MCF 10A (cell line): Measurements from ENCODE around the gene TCERG1L. TPM values are rescaled to one million over a fixed set of nuclear protein-coding genes. Genes with fewer than 3 reads are reported as not detected.

ENCODE experiments used
- BruUV-seq: library from RNA; stranded (reverse); fragments of 400-500 nt; replicated peaks from 2 replicates; lab custom pipeline; 2021; lab: Mats Ljungman, UMichigan
- CTCF ChIA-PET: fragments of 300-600 bp; sonication (Branson Sonifier 250); formaldehyde crosslinking; extraction: SDS; loops from one replicate; lab custom pipeline; 2021; ENCODE audit warnings: antibody characterized with exemption, inconsistent platforms; lab: Yijun Ruan, JAX
- POLR2A ChIA-PET: fragments of 300-600, 350-650 bp; sonication (Branson Sonifier 250); formaldehyde crosslinking; extraction: SDS; loops from one replicate; lab custom pipeline; 2020; ENCODE audit warnings: antibody characterized with exemption, inconsistent platforms; lab: Yijun Ruan, JAX
- DNase-seq: peaks from one replicate; pipeline ENCODE4 v3.0.0-alpha.2; 2018; ENCODE audit not compliant: unreplicated experiment
- H3K27ac Mint-ChIP-seq: one replicate; pipeline ENCODE4 v1.8.0; 2022; ENCODE audit warnings: mild to moderate bottlenecking, low read depth, mixed read lengths; ENCODE audit not compliant: unreplicated experiment
- H3K27me3 Mint-ChIP-seq: one replicate; pipeline ENCODE4 v1.8.0; 2022; ENCODE audit warnings: mixed read lengths; ENCODE audit not compliant: insufficient read depth, unreplicated experiment
- H3K36me3 Mint-ChIP-seq: one replicate; pipeline ENCODE4 v1.8.0; 2022; ENCODE audit warnings: mild to moderate bottlenecking, moderate library complexity, mixed read lengths; ENCODE audit not compliant: insufficient read depth, unreplicated experiment
- H3K4me1 Mint-ChIP-seq: one replicate; pipeline ENCODE4 v1.8.0; 2022; ENCODE audit warnings: mixed read lengths; ENCODE audit not compliant: insufficient read depth, unreplicated experiment
- H3K4me3 Mint-ChIP-seq: one replicate; pipeline ENCODE4 v1.8.0; 2022; ENCODE audit warnings: mild to moderate bottlenecking, moderate library complexity, mixed read lengths; ENCODE audit not compliant: unreplicated experiment
- H3K9me3 Mint-ChIP-seq: one replicate; pipeline ENCODE4 v1.8.0; 2022; ENCODE audit warnings: mixed read lengths; ENCODE audit not compliant: unreplicated experiment
- intact Hi-C: fragments of 100-400 bp; cut with micrococcal nuclease; formaldehyde crosslinking; loops from 2 replicates; pipeline ENCODE4 v1.14.1; 2022
- total RNA-seq: library from RNA; stranded (reverse); gene quantifications from 2 replicates; pipeline ENCODE4 v1.2.3, GENCODE V29; 2022
- TF ChIP-seq, protein P1 (sequence below): fragments of 200-600 bp; IDR thresholded peaks from one replicate; pipeline ENCODE4 v1.8.0; 2022; ENCODE audit warnings: antibody characterized with exemption, mild to moderate bottlenecking; ENCODE audit not compliant: unreplicated experiment

The TCERG1L gene
- total RNA-seq, 1 experiment from 2014 or later: not detected

DNA sequence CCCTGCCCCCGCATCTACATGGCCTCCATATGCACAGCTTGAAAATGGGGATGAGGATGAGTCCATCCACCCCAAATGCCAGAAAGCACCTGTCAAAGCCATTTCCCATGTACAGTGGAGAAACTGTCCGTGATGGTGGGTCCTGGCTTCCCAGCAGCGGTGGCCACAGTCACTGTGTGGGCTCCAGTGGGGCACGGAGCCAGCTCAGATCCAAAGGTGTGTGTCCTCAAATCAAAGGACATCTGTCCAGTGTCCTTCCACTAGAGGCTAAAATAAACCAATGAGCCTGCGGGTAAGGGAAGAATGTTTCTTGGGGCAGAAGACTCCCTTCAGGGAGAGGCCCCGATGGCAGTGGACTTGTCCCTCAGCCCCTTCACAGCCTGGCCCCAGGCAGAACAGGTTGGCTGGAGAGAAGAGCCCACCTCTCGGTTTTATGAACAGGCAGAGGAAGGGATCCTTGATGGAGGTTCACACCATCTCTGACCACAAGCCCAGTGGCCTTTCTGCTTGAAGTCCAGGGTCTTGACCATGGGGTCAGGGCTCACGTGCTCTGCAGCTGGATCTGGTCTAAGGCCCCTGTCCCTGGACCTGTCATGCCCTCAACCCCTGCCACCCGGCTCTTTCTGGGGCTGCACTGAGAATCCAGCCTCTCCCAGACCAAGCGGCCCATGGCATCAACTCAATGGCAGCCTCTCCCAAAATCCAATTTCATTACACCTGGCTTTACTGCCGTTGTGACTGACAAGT lies 106.9 kb downstream of the TCERG1L start:
- BruUV-seq: no TSS peak
- TF ChIP-seq, protein P1, sequence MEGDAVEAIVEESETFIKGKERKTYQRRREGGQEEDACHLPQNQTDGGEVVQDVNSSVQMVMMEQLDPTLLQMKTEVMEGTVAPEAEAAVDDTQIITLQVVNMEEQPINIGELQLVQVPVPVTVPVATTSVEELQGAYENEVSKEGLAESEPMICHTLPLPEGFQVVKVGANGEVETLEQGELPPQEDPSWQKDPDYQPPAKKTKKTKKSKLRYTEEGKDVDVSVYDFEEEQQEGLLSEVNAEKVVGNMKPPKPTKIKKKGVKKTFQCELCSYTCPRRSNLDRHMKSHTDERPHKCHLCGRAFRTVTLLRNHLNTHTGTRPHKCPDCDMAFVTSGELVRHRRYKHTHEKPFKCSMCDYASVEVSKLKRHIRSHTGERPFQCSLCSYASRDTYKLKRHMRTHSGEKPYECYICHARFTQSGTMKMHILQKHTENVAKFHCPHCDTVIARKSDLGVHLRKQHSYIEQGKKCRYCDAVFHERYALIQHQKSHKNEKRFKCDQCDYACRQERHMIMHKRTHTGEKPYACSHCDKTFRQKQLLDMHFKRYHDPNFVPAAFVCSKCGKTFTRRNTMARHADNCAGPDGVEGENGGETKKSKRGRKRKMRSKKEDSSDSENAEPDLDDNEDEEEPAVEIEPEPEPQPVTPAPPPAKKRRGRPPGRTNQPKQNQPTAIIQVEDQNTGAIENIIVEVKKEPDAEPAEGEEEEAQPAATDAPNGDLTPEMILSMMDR: no peak
- Mint-ChIP-seq H3K4me3 (no peak overlapping the region), H3K4me1 (no peaks in the 10 kb centered on the region), H3K9me3 (peaks cover 7% of the 10 kb centered on the region), H3K36me3 (no peaks in the 10 kb centered on the region), H3K27me3 (no peaks in the 10 kb centered on the region), H3K27ac (no peak overlapping the region)
- CTCF ChIA-PET: interaction anchor here (0.6 to 1.0 kb wide), 3 partner anchors 30 to 1028 kb away, joined by 3 to 4 read pairs (median 3); no protein-coding TSS in a partner anchor
- DNase-seq: no peak
- POLR2A ChIA-PET: no interaction called here
- intact Hi-C loops: no loop called here

DNA sequence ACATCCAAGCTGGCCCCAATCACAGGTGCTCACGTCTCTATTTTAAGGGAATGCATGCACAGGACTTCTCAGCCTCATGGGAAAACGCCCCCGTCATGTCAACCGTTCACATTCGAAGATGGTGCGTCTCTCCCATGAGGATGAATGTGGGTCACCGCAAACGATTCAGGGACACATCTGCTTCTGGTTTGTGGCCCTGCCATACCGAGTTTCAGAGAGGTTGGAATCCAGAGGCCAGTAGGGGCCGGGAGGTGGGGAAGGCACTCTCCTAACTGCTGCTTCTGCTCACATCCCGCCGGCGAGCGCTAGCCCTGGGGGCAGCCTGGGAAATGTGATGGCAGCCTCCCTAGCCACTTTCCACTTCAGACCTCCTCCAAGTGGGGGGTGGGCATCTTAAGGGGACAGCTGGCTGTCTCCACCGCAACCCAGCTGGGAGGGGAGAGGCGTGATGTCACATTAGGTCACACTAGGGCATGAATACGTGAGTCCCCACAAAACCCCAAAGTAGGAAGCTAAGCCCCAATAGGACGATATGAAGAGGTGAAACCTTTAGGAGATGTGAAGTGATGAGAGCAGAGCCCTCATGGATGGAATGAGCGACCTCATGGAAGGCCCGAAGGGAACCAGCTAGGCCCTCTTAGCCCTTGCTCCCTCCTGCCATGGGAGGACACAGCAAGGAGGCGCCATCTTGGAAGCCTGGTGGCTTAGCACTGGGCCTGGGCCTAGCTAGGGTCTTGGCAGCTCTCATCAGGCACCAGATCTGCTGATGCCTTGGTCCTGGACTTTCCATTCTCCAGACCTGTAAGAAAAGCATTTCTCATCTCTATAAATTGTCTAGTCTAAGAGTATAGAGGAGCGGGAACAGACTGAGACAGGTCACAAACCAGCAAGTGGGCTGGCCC lies 107.8 kb downstream of the TCERG1L start:
- TF ChIP-seq, protein P1: no peak
- no TSS peak for BruUV-seq
- no peaks in the 10 kb centered on the region for H3K36me3 Mint-ChIP-seq
- no peaks in the 10 kb centered on the region for H3K4me1 Mint-ChIP-seq
- no peak overlapping the region for H3K4me3 Mint-ChIP-seq
- CTCF ChIA-PET: interaction anchor here (1.0 kb wide), 1 partner anchor 31 kb away, joined by 3 read pairs; no protein-coding TSS in a partner anchor
- peaks cover 10% of the 10 kb centered on the region for H3K9me3 Mint-ChIP-seq
- DNase-seq: no peak
- H3K27ac Mint-ChIP-seq: no peak overlapping the region
- POLR2A ChIA-PET: interaction anchor here (0.7 kb wide), 1 partner anchor 182 kb away, joined by 4 read pairs; no protein-coding TSS in a partner anchor
- no peaks in the 10 kb centered on the region for H3K27me3 Mint-ChIP-seq
- intact Hi-C loops: no loop called here

DNA sequence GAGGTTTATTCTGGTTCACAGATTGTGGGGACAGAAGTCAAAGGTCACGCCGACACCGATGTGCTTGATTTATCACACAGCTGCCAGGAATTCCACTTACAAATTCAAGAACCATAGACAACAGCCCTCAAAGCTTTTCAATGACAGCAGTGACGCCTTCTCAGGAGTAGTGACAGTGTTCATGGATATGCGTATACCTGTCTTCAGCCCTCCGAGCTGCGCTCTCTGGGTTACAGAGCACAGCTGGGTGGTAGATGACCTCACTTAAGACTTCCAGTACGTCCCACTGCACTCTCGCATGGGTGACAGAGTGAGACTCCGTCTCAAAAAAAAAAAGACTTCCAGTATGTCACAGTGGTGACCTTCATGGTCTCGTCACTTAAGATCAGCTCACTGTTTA lies 108.5 kb downstream of the TCERG1L start:
- no TSS peak for BruUV-seq
- no peak for DNase-seq
- Mint-ChIP-seq H3K9me3 (peaks cover 10% of the 10 kb centered on the region), H3K27me3 (no peaks in the 10 kb centered on the region), H3K27ac (no peak overlapping the region), H3K4me1 (no peaks in the 10 kb centered on the region), H3K36me3 (no peaks in the 10 kb centered on the region), H3K4me3 (no peak overlapping the region)
- intact Hi-C loops: no loop called here
- TF ChIP-seq, protein P1: no peak
- POLR2A ChIA-PET: interaction anchor here (0.7 kb wide), 1 partner anchor 181 kb away, joined by 4 read pairs; no protein-coding TSS in a partner anchor
- CTCF ChIA-PET: no interaction called here
